Endodermal cell (in vitro differentiated cells): Measurements from ENCODE around the gene MCF2L2. TPM values are rescaled to one million over a fixed set of nuclear protein-coding genes. Genes with fewer than 3 reads are reported as not detected.

Source experiments
- DNase-seq: peaks from one replicate; pipeline ENCODE4 v3.0.0-alpha.2; 2017
- H3K27ac ChIP-seq: 2 replicates; pipeline ENCODE4 v1.5.1; 2013; ENCODE audit warnings: mild to moderate bottlenecking, low read depth, low read length, moderate library complexity
- H3K27me3 ChIP-seq: 2 replicates; pipeline ENCODE4 v1.6.1; 2013; ENCODE audit warnings: mild to moderate bottlenecking, low read length, moderate library complexity; ENCODE audit not compliant: insufficient read depth, control insufficient read depth, poor library complexity, severe bottlenecking
- H3K36me3 ChIP-seq: 2 replicates; pipeline ENCODE4 v1.7.0; 2013; ENCODE audit warnings: mild to moderate bottlenecking, low read length, moderate library complexity; ENCODE audit not compliant: control insufficient read depth, insufficient read depth
- H3K4me1 ChIP-seq: one replicate; pipeline ENCODE4 v1.7.0; 2013; ENCODE audit warnings: low read length; ENCODE audit not compliant: control insufficient read depth, insufficient read depth
- H3K4me3 ChIP-seq: 2 replicates; pipeline ENCODE4 v1.5.1; 2013; ENCODE audit warnings: mild to moderate bottlenecking, low read length, moderate library complexity
- H3K9ac ChIP-seq: 2 replicates; pipeline ENCODE4 v1.6.1; 2013; ENCODE audit warnings: mild to moderate bottlenecking, low read length, moderate library complexity; ENCODE audit not compliant: poor library complexity, severe bottlenecking; ENCODE audit errors: extremely low read depth
- H3K9me3 ChIP-seq: 2 replicates; pipeline ENCODE4 v1.6.1; 2013; ENCODE audit warnings: mild to moderate bottlenecking, low read length, moderate library complexity; ENCODE audit not compliant: control insufficient read depth
- H3K27ac Mint-ChIP-seq: 2 replicates; pipeline ENCODE4 v1.8.0; 2020; ENCODE audit warnings: mixed read lengths
- H3K27me3 Mint-ChIP-seq: 2 replicates; pipeline ENCODE4 v1.8.0; 2021; ENCODE audit warnings: mild to moderate bottlenecking, mixed read lengths; ENCODE audit not compliant: insufficient read depth
- H3K36me3 Mint-ChIP-seq: 2 replicates; pipeline ENCODE4 v1.8.0; 2020; ENCODE audit warnings: low read depth, mixed read lengths
- H3K4me1 Mint-ChIP-seq: 2 replicates; pipeline ENCODE4 v1.8.0; 2020; ENCODE audit warnings: mixed read lengths
- H3K4me3 Mint-ChIP-seq: 2 replicates; pipeline ENCODE4 v1.8.0; 2020; ENCODE audit warnings: mild to moderate bottlenecking, moderate library complexity, mixed read lengths
- H3K9me3 Mint-ChIP-seq: 2 replicates; pipeline ENCODE4 v1.8.0; 2020; ENCODE audit warnings: mild to moderate bottlenecking, mixed read lengths
- WGBS, 2 experiments: methylation state at CpG; one replicate each; pipeline versions ENCODE4 v1.1.5 to v1.1.7; 2013; ENCODE audit warnings: missing lambda C conversion rate in 2 of 2, mixed read lengths in 1 of 2; ENCODE audit not compliant: insufficient coverage in 1 of 2, insufficient read length in 1 of 2; 5-methylcytosine and 5-hydroxymethylcytosine counted together
- total RNA-seq, 2 donors: library from RNA; stranded (reverse); fragmentation: NEBNext Ultra II Directional in 1 of 2; extraction: Animal tissue kit (Norgen Biotek cat#: 25700) in 1 of 2; gene quantifications; 2 replicates in 1 of 2; 3 replicates in 1 of 2; pipeline ENCODE4 v1.2.1, GENCODE V29; 2021
- TF ChIP-seq, protein P1 (sequence below): fragments of 200-600 bp; sonication (generic); conservative IDR thresholded peaks from 2 replicates; pipeline ENCODE4 v1.5.0; 2021; ENCODE audit warnings: antibody characterized with exemption, mild to moderate bottlenecking

The MCF2L2 gene
- total RNA-seq, 2 donors from 2014 or later, result 72.6 to 86.5 TPM

DNA sequence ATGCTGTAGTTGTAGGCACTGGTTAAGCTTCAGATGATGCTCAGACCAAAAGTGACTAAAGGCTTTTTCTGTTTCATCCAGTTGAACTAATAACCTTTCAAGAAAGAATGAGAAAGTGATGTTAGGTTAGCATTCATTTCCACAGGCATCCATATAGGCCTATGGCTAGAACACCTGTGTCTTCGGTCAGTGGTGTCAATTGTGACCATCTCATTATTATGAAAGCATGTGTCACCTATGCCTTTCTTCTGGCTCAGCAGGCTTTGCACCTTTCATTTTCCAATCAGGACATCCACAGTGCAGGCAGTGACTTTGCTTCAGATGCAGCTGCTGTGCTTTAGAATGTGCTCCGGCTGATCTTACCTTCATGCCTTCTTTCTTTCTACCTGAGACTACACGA is 117.5 kb downstream of the MCF2L2 start:
- Histone ChIP-seq H3K36me3 (peaks cover 95% of the 10 kb centered on the region), H3K4me3 (no peak overlapping the region), H3K9ac (no peak overlapping the region), H3K9me3 (no peaks in the 10 kb centered on the region), H3K27me3 (no peaks in the 10 kb centered on the region), H3K4me1 (peaks cover 2% of the 10 kb centered on the region), H3K27ac (no peak overlapping the region)
- 88 to 96% methylated on average over 2 to 3 of the region's 3 CpGs for WGBS, 2 experiments
- no peak for DNase-seq
- Mint-ChIP-seq H3K27me3 (no peaks in the 10 kb centered on the region), H3K4me3 (no peak overlapping the region), H3K27ac (no peak overlapping the region), H3K9me3 (no peaks in the 10 kb centered on the region), H3K4me1 (peaks cover 15% of the 10 kb centered on the region), H3K36me3 (peaks cover 83% of the 10 kb centered on the region)
- TF ChIP-seq, protein P1, sequence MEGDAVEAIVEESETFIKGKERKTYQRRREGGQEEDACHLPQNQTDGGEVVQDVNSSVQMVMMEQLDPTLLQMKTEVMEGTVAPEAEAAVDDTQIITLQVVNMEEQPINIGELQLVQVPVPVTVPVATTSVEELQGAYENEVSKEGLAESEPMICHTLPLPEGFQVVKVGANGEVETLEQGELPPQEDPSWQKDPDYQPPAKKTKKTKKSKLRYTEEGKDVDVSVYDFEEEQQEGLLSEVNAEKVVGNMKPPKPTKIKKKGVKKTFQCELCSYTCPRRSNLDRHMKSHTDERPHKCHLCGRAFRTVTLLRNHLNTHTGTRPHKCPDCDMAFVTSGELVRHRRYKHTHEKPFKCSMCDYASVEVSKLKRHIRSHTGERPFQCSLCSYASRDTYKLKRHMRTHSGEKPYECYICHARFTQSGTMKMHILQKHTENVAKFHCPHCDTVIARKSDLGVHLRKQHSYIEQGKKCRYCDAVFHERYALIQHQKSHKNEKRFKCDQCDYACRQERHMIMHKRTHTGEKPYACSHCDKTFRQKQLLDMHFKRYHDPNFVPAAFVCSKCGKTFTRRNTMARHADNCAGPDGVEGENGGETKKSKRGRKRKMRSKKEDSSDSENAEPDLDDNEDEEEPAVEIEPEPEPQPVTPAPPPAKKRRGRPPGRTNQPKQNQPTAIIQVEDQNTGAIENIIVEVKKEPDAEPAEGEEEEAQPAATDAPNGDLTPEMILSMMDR, result no peak

DNA sequence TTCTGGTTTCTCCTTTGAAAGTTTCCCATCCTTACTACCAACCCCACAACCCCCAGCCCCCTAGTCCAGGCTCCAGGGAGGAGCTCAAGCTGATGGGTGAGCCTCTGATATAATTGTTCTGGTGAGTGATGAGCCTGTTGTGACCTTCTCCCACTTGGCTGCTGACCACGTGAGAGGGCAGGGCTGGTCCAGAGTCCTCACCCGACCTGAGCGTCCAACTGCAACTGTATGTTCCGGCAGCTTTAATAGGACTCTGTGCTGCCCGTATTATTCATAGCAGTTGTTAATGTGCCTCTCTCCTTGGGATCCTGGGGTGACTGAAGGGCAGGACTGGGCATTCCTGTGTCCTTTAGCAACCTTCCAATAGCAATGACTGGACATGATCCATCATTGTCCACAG is 119.1 kb downstream of the MCF2L2 start:
- Mint-ChIP-seq H3K36me3 (peaks cover 86% of the 10 kb centered on the region), H3K27ac (no peak overlapping the region), H3K9me3 (no peaks in the 10 kb centered on the region), H3K4me1 (peaks cover 13% of the 10 kb centered on the region), H3K27me3 (no peaks in the 10 kb centered on the region), H3K4me3 (no peak overlapping the region)
- TF ChIP-seq, protein P1, result no peak
- Histone ChIP-seq H3K4me1 (peaks cover 2% of the 10 kb centered on the region), H3K9me3 (no peaks in the 10 kb centered on the region), H3K4me3 (no peak overlapping the region), H3K9ac (no peak overlapping the region), H3K27me3 (no peaks in the 10 kb centered on the region), H3K36me3 (peaks cover 96% of the 10 kb centered on the region), H3K27ac (no peak overlapping the region)
- 96 to 100% methylated on average over 5 of the region's 5 CpGs for WGBS, 2 experiments
- DNase-seq, result no peak

DNA sequence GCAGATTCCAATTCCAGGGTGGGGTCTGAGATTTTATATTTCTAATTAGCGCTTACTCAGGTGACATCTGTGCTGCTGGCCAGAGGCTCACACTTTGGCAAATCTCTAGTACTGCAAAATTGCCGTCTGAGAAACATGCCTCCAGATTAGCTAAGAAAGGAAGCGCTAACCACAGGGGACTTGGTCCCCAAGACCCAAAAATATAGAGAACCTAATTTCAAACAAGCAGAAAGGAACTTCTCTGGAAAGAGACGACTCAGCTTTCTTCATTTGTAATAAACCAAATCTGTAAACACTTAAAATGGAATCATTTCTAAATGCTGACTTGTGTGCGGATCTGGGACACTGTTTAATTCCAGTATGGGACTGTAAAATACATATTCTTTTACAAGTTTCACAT is 119.7 kb downstream of the MCF2L2 start:
- Mint-ChIP-seq H3K27me3 (no peaks in the 10 kb centered on the region), H3K9me3 (no peaks in the 10 kb centered on the region), H3K4me1 (peaks cover 9% of the 10 kb centered on the region), H3K4me3 (no peak overlapping the region), H3K36me3 (peaks cover 87% of the 10 kb centered on the region), H3K27ac (no peak overlapping the region)
- Histone ChIP-seq H3K9ac (no peak overlapping the region), H3K9me3 (no peaks in the 10 kb centered on the region), H3K4me1 (peaks cover 2% of the 10 kb centered on the region), H3K4me3 (no peak overlapping the region), H3K27ac (no peak overlapping the region), H3K27me3 (no peaks in the 10 kb centered on the region), H3K36me3 (peaks cover 96% of the 10 kb centered on the region)
- no peak for DNase-seq
- 93 to 97% methylated on average over 4 to 5 of the region's 5 CpGs for WGBS, 2 experiments
- TF ChIP-seq, protein P1, result no peak
